Measurements from ENCODE around the gene ILF3.
A peak's percentile ranks its signal among the peaks of the same experiment; 100 is the strongest.

Gene ILF3

DNA sequence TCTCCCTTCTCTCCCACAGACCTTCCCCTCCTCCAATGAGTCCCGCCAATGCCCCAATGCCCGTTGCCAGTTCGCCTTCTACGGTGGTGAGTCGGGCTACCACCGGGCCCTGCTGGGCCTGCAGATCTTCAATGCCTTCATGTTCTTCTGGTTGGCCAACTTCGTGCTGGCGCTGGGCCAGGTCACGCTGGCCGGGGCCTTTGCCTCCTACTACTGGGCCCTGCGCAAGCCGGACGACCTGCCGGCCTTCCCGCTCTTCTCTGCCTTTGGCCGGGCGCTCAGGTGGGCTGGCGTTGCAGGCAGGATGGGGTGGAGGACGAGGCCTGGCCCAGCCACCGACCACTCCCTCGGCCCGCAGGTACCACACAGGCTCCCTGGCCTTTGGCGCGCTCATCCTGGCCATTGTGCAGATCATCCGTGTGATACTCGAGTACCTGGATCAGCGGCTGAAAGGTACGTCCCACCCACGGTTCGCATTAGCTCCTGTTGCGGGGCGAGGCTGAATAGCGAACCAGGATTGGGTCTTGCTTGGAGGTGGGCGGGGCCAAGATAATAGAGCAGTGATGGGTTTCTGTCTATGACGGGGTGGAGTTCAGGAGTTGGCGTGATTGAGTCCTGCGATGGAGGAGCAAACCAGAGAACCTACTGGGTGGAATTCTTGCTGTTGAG lies 17.7 kb upstream of the ILF3 start:
- TF ChIP-seq, protein P1, sequence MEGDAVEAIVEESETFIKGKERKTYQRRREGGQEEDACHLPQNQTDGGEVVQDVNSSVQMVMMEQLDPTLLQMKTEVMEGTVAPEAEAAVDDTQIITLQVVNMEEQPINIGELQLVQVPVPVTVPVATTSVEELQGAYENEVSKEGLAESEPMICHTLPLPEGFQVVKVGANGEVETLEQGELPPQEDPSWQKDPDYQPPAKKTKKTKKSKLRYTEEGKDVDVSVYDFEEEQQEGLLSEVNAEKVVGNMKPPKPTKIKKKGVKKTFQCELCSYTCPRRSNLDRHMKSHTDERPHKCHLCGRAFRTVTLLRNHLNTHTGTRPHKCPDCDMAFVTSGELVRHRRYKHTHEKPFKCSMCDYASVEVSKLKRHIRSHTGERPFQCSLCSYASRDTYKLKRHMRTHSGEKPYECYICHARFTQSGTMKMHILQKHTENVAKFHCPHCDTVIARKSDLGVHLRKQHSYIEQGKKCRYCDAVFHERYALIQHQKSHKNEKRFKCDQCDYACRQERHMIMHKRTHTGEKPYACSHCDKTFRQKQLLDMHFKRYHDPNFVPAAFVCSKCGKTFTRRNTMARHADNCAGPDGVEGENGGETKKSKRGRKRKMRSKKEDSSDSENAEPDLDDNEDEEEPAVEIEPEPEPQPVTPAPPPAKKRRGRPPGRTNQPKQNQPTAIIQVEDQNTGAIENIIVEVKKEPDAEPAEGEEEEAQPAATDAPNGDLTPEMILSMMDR (IDR thresholded peaks at IDR 0.05) = no peak
- Histone ChIP-seq H3K4me1 (ENCODE audit: control insufficient read depth in 1 of 2, insufficient read depth in 1 of 2, low read depth in 1 of 2, low read length in 1 of 2) (peaks cover 43 to 53% of the 10 kb centered on the region in 2 experiments), H3K4me3 (ENCODE audit: low read depth in 1 of 2, low read length in 1 of 2) (no peak overlapping the region), H3K27me3 (no peaks in the 10 kb centered on the region), H3K27ac (peak overlapping the region; percentile 66), H3K9me3 (peaks cover 8% of the 10 kb centered on the region), H3K36me3 (peaks cover 99% of the 10 kb centered on the region)

DNA sequence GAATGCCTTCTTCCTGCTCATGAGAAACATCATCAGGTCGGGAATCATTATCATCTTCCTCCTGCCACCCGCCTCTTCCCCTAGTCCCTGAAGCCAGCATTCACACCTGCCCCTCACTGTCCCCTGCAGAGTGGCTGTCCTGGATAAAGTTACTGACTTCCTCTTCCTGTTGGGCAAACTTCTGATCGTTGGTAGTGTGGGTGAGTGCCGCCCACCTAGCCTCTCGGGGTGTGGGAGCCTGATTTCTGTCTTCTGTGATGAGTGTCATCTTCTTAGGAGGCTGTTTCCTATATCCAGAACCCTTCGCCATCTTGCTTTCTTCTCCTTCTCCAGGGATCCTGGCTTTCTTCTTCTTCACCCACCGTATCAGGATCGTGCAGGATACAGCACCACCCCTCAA lies 16.3 kb upstream of the ILF3 start:
- TF ChIP-seq, protein P1 (IDR thresholded peaks at IDR 0.05) = no peak
- Histone ChIP-seq H3K36me3 (peaks cover 99% of the 10 kb centered on the region), H3K27ac (peak overlapping the region; percentile 60), H3K4me3 (ENCODE audit: low read depth in 1 of 2, low read length in 1 of 2) (no peak overlapping the region), H3K27me3 (no peaks in the 10 kb centered on the region), H3K9me3 (peaks cover 8% of the 10 kb centered on the region), H3K4me1 (ENCODE audit: control insufficient read depth in 1 of 2, insufficient read depth in 1 of 2, low read depth in 1 of 2, low read length in 1 of 2) (peaks cover 43 to 53% of the 10 kb centered on the region in 2 experiments)

DNA sequence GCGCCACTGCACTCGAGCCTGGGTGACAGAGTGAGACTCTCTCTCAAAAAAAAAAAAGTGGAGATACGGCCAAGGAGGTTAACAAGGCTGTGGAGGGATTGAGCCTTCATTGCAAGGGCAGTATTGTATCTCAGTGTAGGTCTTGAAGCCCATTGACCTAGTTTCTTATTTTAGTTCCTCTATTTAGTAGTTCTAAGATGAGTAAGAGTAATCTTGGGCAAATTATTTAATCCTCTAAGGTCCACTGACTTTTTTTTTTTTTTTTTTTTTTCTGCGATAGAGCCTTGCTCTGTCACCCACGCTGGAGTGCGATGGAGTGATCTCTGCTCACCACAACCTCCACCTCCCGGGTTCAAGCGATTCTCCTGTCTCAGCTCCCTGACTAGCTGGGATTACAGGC lies 14.3 kb upstream of the ILF3 start:
- H3K27ac ChIP-seq = peak overlapping the region; percentile 60
- peak overlapping the region in 1 of 2 experiments; percentile 10 for H3K4me3 ChIP-seq (ENCODE audit: low read depth in 1 of 2, low read length in 1 of 2)
- TF ChIP-seq, protein P1 (IDR thresholded peaks at IDR 0.05) = no peak
- no peaks in the 10 kb centered on the region for H3K27me3 ChIP-seq
- H3K4me1 ChIP-seq (ENCODE audit: control insufficient read depth in 1 of 2, insufficient read depth in 1 of 2, low read depth in 1 of 2, low read length in 1 of 2) = peaks cover 57 to 58% of the 10 kb centered on the region in 2 experiments
- H3K9me3 ChIP-seq = peaks cover 8% of the 10 kb centered on the region
- peaks cover 98% of the 10 kb centered on the region for H3K36me3 ChIP-seq

DNA sequence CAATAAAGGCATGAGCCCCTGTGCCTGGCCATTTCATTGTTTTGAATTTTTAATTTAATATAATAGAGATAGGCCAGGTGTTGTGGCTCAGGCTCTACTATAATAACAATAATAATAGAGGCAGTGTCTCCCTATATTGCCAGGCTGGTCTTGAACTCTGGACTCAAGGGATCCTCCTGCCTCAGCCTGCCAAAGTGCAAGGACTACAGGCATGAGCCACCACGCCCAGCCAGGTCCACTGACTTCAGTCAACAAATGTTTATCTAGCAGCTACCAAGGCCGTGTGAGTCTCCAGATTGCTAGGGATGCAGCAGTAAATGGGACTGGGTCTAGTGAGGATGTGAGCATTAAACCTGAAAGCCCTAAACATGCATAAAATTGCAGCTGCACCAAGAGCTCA lies 13.8 kb upstream of the ILF3 start:
- Histone ChIP-seq H3K27ac (peak overlapping the region; percentile 36), H3K4me1 (ENCODE audit: control insufficient read depth in 1 of 2, insufficient read depth in 1 of 2, low read depth in 1 of 2, low read length in 1 of 2) (peaks cover 52% of the 10 kb centered on the region in 2 experiments), H3K4me3 (ENCODE audit: low read depth in 1 of 2, low read length in 1 of 2) (peak overlapping the region in 1 of 2 experiments; percentile 10), H3K9me3 (peaks cover 8% of the 10 kb centered on the region), H3K27me3 (no peaks in the 10 kb centered on the region), H3K36me3 (peaks cover 93% of the 10 kb centered on the region)
- TF ChIP-seq, protein P1 (IDR thresholded peaks at IDR 0.05) = no peak

GRCh38 chr19:10641248-10641647 lies 12.9 kb upstream of the ILF3 start:
- H3K36me3 ChIP-seq = peaks cover 84% of the 10 kb centered on the region
- TF ChIP-seq, protein P1 (IDR thresholded peaks at IDR 0.05) = no peak
- no peak overlapping the region for H3K4me3 ChIP-seq (ENCODE audit: low read depth in 1 of 2, low read length in 1 of 2)
- H3K27me3 ChIP-seq = no peaks in the 10 kb centered on the region
- H3K4me1 ChIP-seq (ENCODE audit: control insufficient read depth in 1 of 2, insufficient read depth in 1 of 2, low read depth in 1 of 2, low read length in 1 of 2) = peaks cover 43 to 44% of the 10 kb centered on the region in 2 experiments
- H3K9me3 ChIP-seq = peaks cover 7% of the 10 kb centered on the region
- no peak overlapping the region for H3K27ac ChIP-seq

Data from neutrophil (primary cell).